Measurements from ENCODE around the gene PARD3. TPM values are rescaled to one million over a fixed set of nuclear protein-coding genes. Genes with fewer than 3 reads are reported as not detected.

The PARD3 gene
- total and polyA plus RNA-seq, 5 donors: 10.5 to 40.3 (median 27.8) TPM

DNA sequence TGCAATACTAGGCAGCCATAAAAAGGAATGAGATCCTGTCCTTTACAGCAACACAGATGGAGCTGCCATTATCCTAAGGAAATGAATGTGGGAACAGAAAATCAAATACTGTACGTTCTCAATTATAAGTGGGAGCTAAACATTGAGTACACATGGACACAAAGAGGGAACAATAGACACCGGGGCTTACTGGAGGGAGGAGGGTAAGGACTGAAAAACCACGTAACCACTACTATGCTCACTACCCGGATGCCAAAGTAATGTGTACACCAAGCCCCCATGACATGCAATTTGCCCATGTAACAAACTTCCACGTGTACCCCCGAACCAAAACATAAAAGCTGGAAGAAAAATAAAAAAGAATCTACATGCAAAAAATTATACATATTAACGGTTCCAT is 587.0 kb downstream of the PARD3 start:
- intact Hi-C loops (cut with DNase I): no loop called here
- no peak overlapping the region for H3K4me3 ChIP-seq (ENCODE audit: low read length)
- WGBS: 92% methylated on average over 7 of the region's 7 CpGs
- no peaks in the 10 kb centered on the region for H3K27me3 ChIP-seq (ENCODE audit: control insufficient read depth, insufficient read depth)
- ATAC-seq: no peak
- peaks cover 2% of the 10 kb centered on the region for H3K4me1 ChIP-seq (ENCODE audit: control insufficient read depth, insufficient read depth, low read length)
- no peak for DNase-seq
- H3K9me3 ChIP-seq (ENCODE audit: control insufficient read depth, low read length): no peaks in the 10 kb centered on the region
- no peak overlapping the region for H3K27ac ChIP-seq (ENCODE audit: low read length)

GRCh38 chr10:34224639-34225038 is 590.5 kb downstream of the PARD3 start:
- no peaks in the 10 kb centered on the region for H3K9me3 ChIP-seq (ENCODE audit: control insufficient read depth, low read length)
- no peaks in the 10 kb centered on the region for H3K4me1 ChIP-seq (ENCODE audit: control insufficient read depth, insufficient read depth, low read length)
- WGBS: 90% methylated on average over 5 of the region's 5 CpGs
- DNase-seq (no peak), ATAC-seq (no peak)
- no peak overlapping the region for H3K27ac ChIP-seq (ENCODE audit: low read length)
- no peaks in the 10 kb centered on the region for H3K27me3 ChIP-seq (ENCODE audit: control insufficient read depth, insufficient read depth)
- intact Hi-C loops (cut with DNase I): no loop called here
- no peak overlapping the region for H3K4me3 ChIP-seq (ENCODE audit: low read length)

DNA sequence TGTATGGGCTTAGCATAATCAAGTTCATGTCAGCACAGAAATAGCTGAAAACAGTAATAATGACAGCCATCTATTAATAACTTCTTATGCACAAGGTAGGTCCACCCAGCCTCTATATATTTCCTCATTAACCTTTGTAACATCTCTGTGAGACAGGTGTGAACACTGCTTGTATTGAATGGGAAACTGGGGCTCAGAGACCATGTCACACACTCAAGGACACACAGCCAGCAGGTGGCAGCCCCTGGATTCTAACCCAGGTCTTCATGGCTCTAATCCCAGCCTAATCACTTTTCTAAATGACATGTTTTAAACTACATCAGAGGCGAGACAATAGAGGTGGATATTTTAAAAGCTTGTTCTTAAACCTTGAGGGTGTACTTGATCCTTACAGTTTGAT is 591.4 kb downstream of the PARD3 start:
- H3K4me3 ChIP-seq (ENCODE audit: low read length): no peak overlapping the region
- no peak overlapping the region for H3K27ac ChIP-seq (ENCODE audit: low read length)
- DNase-seq (no peak), ATAC-seq (no peak)
- H3K9me3 ChIP-seq (ENCODE audit: control insufficient read depth, low read length): no peaks in the 10 kb centered on the region
- H3K27me3 ChIP-seq (ENCODE audit: control insufficient read depth, insufficient read depth): no peaks in the 10 kb centered on the region
- WGBS: 87% methylated on average over 1 of the region's 1 CpG
- intact Hi-C loops (cut with DNase I): no loop called here
- H3K4me1 ChIP-seq (ENCODE audit: control insufficient read depth, insufficient read depth, low read length): no peaks in the 10 kb centered on the region

DNA sequence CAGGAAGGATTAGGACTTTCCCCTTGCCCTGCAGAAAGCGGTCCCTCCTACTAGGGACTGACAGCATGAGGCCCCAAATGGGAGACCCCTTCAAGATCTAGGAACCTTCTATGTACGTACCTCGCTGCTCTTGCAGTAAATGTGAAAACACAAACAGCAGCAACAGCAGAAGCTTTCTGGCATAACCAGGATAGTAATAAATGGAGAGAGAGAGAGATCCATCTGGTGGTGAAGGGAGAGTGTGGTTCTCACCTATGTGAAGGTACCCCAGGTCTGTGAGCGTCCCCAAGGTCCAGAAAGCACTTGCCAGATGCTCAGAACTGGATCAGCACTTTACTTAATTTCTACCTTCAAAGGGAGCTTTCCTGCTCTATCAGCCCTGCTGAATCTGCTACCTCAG is 592.7 kb downstream of the PARD3 start:
- DNase-seq (no peak), ATAC-seq (no peak)
- Histone ChIP-seq H3K9me3 (ENCODE audit: control insufficient read depth, low read length) (no peaks in the 10 kb centered on the region), H3K4me3 (ENCODE audit: low read length) (no peak overlapping the region), H3K27me3 (ENCODE audit: control insufficient read depth, insufficient read depth) (no peaks in the 10 kb centered on the region), H3K27ac (ENCODE audit: low read length) (no peak overlapping the region), H3K4me1 (ENCODE audit: control insufficient read depth, insufficient read depth, low read length) (no peaks in the 10 kb centered on the region)
- intact Hi-C loops (cut with DNase I): no loop called here
- 95% methylated on average over 4 of the region's 4 CpGs for WGBS

GRCh38 chr10:34219753-34220548 is 595.1 kb downstream of the PARD3 start:
- intact Hi-C loops (cut with DNase I): no loop called here
- no peak overlapping the region for H3K4me3 ChIP-seq (ENCODE audit: low read length)
- H3K27me3 ChIP-seq (ENCODE audit: control insufficient read depth, insufficient read depth): no peaks in the 10 kb centered on the region
- 84% methylated on average over 10 of the region's 10 CpGs for WGBS
- ATAC-seq: no peak
- no peaks in the 10 kb centered on the region for H3K9me3 ChIP-seq (ENCODE audit: control insufficient read depth, low read length)
- DNase-seq: no peak
- no peaks in the 10 kb centered on the region for H3K4me1 ChIP-seq (ENCODE audit: control insufficient read depth, insufficient read depth, low read length)
- H3K27ac ChIP-seq (ENCODE audit: low read length): no peak overlapping the region

DNA sequence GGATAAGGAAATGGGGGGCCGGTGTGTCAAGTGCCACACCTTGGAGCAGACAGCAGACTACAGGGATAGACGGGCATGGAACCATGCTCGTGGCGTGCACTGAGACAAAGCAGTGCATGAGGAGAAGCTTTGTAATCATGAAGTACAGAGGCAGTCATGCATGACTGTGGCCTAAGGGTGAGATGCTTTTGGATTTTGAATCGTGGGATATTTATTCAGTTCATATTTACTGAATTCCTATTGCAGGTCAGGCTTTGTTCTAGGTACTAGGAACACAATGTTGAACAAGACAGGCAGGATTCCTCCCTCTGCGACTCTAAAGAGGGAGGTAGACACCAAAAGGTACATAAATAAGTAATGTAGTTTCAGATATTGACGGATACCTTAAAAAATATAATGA is 597.6 kb downstream of the PARD3 start:
- no peak overlapping the region for H3K27ac ChIP-seq (ENCODE audit: low read length)
- WGBS: 88% methylated on average over 7 of the region's 7 CpGs
- intact Hi-C loops (cut with DNase I): no loop called here
- H3K4me3 ChIP-seq (ENCODE audit: low read length): no peak overlapping the region
- ATAC-seq (no peak), DNase-seq (no peak)
- H3K4me1 ChIP-seq (ENCODE audit: control insufficient read depth, insufficient read depth, low read length): no peaks in the 10 kb centered on the region
- no peaks in the 10 kb centered on the region for H3K9me3 ChIP-seq (ENCODE audit: control insufficient read depth, low read length)
- no peaks in the 10 kb centered on the region for H3K27me3 ChIP-seq (ENCODE audit: control insufficient read depth, insufficient read depth)

- no peak overlapping the region for H3K4me3 ChIP-seq (ENCODE audit: low read length)
- DNase-seq (no peak), ATAC-seq (no peak)
- no peaks in the 10 kb centered on the region for H3K27me3 ChIP-seq (ENCODE audit: control insufficient read depth, insufficient read depth)
- no peak overlapping the region for H3K27ac ChIP-seq (ENCODE audit: low read length)
- WGBS: 84% methylated on average over 2 of the region's 2 CpGs
- no peaks in the 10 kb centered on the region for H3K9me3 ChIP-seq (ENCODE audit: control insufficient read depth, low read length)
- intact Hi-C loops (cut with DNase I): no loop called here
- H3K4me1 ChIP-seq (ENCODE audit: control insufficient read depth, insufficient read depth, low read length): no peaks in the 10 kb centered on the region
Observed at GRCh38 chr10:34216348-34216945, 598.6 kb downstream of the PARD3 start.

DNA sequence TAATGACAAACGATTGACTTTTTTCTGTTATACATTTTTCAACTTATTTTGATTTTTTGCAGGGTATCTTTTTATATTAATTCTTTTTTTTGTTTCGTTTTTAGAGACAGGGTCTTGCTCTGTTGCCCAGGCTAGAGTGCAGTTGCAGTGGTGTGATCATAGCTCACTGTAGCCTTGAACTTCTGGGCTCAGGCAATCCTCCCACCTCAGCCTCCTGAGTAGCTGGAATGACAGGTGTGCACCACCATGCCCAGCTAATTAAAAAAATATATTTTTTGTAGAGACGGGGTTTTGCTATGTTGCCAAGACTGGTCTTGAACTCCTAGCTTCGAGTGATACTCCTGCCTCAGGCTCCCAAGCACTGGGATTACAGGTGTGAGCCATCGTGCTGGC is 601.3 kb downstream of the PARD3 start:
- Histone ChIP-seq H3K4me1 (ENCODE audit: control insufficient read depth, insufficient read depth, low read length) (no peaks in the 10 kb centered on the region), H3K27me3 (ENCODE audit: control insufficient read depth, insufficient read depth) (no peaks in the 10 kb centered on the region), H3K27ac (ENCODE audit: low read length) (no peak overlapping the region), H3K9me3 (ENCODE audit: control insufficient read depth, low read length) (no peaks in the 10 kb centered on the region), H3K4me3 (ENCODE audit: low read length) (no peak overlapping the region)
- WGBS: 95% methylated on average over 5 of the region's 5 CpGs
- DNase-seq (no peak), ATAC-seq (no peak)
- intact Hi-C loops (cut with DNase I): no loop called here

- Histone ChIP-seq H3K27me3 (ENCODE audit: control insufficient read depth, insufficient read depth) (no peaks in the 10 kb centered on the region), H3K27ac (ENCODE audit: low read length) (no peak overlapping the region), H3K4me3 (ENCODE audit: low read length) (no peak overlapping the region), H3K9me3 (ENCODE audit: control insufficient read depth, low read length) (no peaks in the 10 kb centered on the region), H3K4me1 (ENCODE audit: control insufficient read depth, insufficient read depth, low read length) (no peaks in the 10 kb centered on the region)
- intact Hi-C loops (cut with DNase I): no loop called here
- DNase-seq: no peak
- ATAC-seq: no peak
- WGBS: 98% methylated on average over 6 of the region's 6 CpGs
Observed at GRCh38 chr10:34213193-34213804, 601.8 kb downstream of the PARD3 start.

DNA sequence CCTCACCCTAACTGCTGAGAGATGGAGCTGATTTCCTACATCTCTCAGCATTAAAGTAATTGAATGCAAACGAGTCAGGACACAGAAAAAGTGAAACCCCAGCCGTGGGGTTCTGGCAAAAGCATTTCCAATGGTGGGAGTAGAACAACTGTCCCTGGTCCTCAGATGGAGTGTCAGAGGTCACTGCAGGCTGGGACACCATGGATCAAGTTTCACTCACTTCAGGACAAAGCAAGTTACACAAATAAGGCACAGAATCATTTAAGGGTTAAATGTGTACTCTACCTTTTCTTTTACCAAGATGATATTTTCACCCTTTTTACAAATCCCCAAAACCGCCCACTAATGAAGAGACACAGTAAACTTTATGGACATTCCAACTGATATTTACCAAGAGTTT is 607.8 kb downstream of the PARD3 start:
- Histone ChIP-seq H3K27ac (ENCODE audit: low read length) (no peak overlapping the region), H3K27me3 (ENCODE audit: control insufficient read depth, insufficient read depth) (no peaks in the 10 kb centered on the region), H3K4me3 (ENCODE audit: low read length) (no peak overlapping the region), H3K4me1 (ENCODE audit: control insufficient read depth, insufficient read depth, low read length) (no peaks in the 10 kb centered on the region), H3K9me3 (ENCODE audit: control insufficient read depth, low read length) (no peaks in the 10 kb centered on the region)
- no peak for DNase-seq
- intact Hi-C loops (cut with DNase I): no loop called here
- no peak for ATAC-seq
- WGBS: 86% methylated on average over 3 of the region's 3 CpGs

DNA sequence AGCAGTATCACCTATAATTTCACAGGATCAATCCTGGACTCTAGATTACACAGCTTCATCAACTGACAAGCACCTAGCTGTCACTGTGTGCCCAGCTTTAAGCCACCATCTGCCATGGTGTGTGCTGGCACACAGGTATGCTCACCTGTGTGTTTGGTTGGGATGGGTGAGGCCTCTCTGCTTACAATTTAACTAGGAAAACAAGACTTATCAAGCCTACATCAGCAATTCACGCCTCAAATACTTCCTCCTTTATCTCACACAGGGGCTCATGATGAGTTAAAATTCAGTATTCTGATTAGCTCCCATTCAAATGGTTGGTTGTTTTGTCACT is 608.2 kb downstream of the PARD3 start:
- no peak for ATAC-seq
- Histone ChIP-seq H3K27me3 (ENCODE audit: control insufficient read depth, insufficient read depth) (no peaks in the 10 kb centered on the region), H3K9me3 (ENCODE audit: control insufficient read depth, low read length) (no peaks in the 10 kb centered on the region), H3K4me1 (ENCODE audit: control insufficient read depth, insufficient read depth, low read length) (no peaks in the 10 kb centered on the region), H3K27ac (ENCODE audit: low read length) (no peak overlapping the region), H3K4me3 (ENCODE audit: low read length) (no peak overlapping the region)
- DNase-seq: no peak
- intact Hi-C loops (cut with DNase I): no loop called here
- WGBS: 90% methylated on average over 1 of the region's 1 CpG
